ENCODE measurements around the gene DGKE.

The DGKE gene

DNA sequence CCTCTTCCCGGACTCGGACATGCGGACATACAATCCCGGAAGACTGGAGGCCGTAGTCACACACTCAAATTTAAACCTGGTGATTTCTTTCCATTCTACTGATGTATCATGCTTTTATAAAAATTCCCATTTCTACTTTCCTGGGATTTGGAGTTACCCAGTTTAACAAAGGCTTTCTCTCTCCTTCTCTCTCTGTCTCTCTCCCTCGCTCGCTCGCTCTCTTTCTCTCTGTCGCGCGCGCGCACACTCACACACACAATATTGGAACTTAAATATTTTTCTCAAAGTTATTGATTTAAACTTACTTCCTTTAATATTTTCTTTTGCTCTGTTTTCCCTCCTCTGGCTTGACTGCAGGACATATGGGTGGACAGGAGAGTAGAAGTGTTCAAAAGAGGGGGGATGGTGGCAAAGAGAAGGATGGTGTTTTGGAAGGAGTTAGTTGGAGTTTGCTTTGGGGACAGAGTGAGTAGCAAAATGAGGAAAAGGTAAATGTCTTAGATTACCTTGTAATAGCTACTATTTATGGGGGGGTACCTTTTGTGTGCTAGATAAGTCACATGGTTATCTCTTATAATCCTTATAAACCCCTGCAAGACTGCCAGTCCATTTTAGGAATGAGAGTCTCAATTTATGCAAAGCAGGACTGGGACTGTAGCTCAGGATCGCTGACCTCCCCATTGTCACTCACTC, 80.8 kb downstream of the DGKE start:
- peak overlapping the region; percentile 91 for H3K4me3 ChIP-seq (ENCODE audit: low read depth, low read length)
- TF ChIP-seq, protein P1, sequence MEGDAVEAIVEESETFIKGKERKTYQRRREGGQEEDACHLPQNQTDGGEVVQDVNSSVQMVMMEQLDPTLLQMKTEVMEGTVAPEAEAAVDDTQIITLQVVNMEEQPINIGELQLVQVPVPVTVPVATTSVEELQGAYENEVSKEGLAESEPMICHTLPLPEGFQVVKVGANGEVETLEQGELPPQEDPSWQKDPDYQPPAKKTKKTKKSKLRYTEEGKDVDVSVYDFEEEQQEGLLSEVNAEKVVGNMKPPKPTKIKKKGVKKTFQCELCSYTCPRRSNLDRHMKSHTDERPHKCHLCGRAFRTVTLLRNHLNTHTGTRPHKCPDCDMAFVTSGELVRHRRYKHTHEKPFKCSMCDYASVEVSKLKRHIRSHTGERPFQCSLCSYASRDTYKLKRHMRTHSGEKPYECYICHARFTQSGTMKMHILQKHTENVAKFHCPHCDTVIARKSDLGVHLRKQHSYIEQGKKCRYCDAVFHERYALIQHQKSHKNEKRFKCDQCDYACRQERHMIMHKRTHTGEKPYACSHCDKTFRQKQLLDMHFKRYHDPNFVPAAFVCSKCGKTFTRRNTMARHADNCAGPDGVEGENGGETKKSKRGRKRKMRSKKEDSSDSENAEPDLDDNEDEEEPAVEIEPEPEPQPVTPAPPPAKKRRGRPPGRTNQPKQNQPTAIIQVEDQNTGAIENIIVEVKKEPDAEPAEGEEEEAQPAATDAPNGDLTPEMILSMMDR (IDR thresholded peaks at IDR 0.05; ENCODE audit: low read depth, low read length, missing control alignments): no peak
- no peak for DNase-seq (ENCODE audit: low read depth)

GRCh38 chr17:56917559-56918296, 83.8 kb downstream of the DGKE start:
- TF ChIP-seq, protein P1 (IDR thresholded peaks at IDR 0.05; ENCODE audit: low read depth, low read length, missing control alignments): no peak
- DNase-seq (ENCODE audit: low read depth): no peak
- no peak overlapping the region for H3K4me3 ChIP-seq (ENCODE audit: low read depth, low read length)

DNA sequence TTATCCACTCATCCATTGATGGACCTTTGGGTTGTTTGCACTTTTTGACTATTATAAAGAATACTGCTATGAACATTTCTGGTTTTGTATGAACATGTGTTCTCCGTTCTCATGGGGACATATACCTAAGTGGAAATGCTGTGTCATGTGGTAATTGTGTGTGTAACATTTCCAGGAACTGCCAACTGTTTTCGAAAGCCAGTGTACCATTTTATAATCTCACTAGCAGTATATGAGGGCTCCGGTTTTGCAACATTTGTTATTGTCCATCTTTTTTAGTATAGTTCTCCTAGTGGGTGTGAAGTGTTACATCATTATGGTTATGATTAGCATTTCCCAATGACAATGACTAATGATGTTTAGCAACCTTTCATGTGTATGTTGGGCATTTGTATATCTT, 85.0 kb downstream of the DGKE start:
- no peak for DNase-seq (ENCODE audit: low read depth)
- H3K4me3 ChIP-seq (ENCODE audit: low read depth, low read length): no peak overlapping the region
- TF ChIP-seq, protein P1 (IDR thresholded peaks at IDR 0.05; ENCODE audit: low read depth, low read length, missing control alignments): no peak

All from GM12864 (cell line).